ENCODE data around the gene STAB2. TPM values are rescaled to one million over a fixed set of nuclear protein-coding genes. Genes with fewer than 3 reads are reported as not detected.

Gene STAB2
- total and polyA plus RNA-seq, 4 donors = 0.10 to 1.5 (median 0.58) TPM

- no peak for DNase-seq (ENCODE audit: low read depth in 4 of 6, low spot score in 6 of 6)
- WGBS (ENCODE audit: insufficient coverage) = no CpG with 5 or more reads among the region's 2 CpGs
- no peaks in the 10 kb centered on the region for H3K36me3 ChIP-seq (ENCODE audit: control insufficient read depth, insufficient read depth, low read length)
- no peak overlapping the region for H3K4me3 ChIP-seq (ENCODE audit: low read depth, low read length)
- H3K27ac ChIP-seq (ENCODE audit: low read depth, low read length) = no peak overlapping the region
- no peaks in the 10 kb centered on the region for H3K27me3 ChIP-seq (ENCODE audit: control insufficient read depth, insufficient read depth, low read length)
- H3K9me3 ChIP-seq (ENCODE audit: control insufficient read depth, insufficient read depth, low read length) = no peaks in the 10 kb centered on the region
- H3K4me1 ChIP-seq (ENCODE audit: control insufficient read depth, insufficient read depth, low read length) = peaks cover 6% of the 10 kb centered on the region
Measured at GRCh38 chr12:103677905-103678304, 90.8 kb downstream of the STAB2 start.

GRCh38 chr12:103679421-103680170 lies 92.5 kb downstream of the STAB2 start:
- H3K4me1 ChIP-seq (ENCODE audit: control insufficient read depth, insufficient read depth, low read length) = peaks cover 6% of the 10 kb centered on the region
- no peak overlapping the region for H3K27ac ChIP-seq (ENCODE audit: low read depth, low read length)
- peak in 1 of 6 donors; percentile 79 for DNase-seq (ENCODE audit: low read depth in 4 of 6, low spot score in 6 of 6)
- no peaks in the 10 kb centered on the region for H3K36me3 ChIP-seq (ENCODE audit: control insufficient read depth, insufficient read depth, low read length)
- 89% methylated on average over 4 of the region's 7 CpGs for WGBS (ENCODE audit: insufficient coverage)
- no peaks in the 10 kb centered on the region for H3K9me3 ChIP-seq (ENCODE audit: control insufficient read depth, insufficient read depth, low read length)
- H3K27me3 ChIP-seq (ENCODE audit: control insufficient read depth, insufficient read depth, low read length) = no peaks in the 10 kb centered on the region
- H3K4me3 ChIP-seq (ENCODE audit: low read depth, low read length) = no peak overlapping the region

GRCh38 chr12:103680591-103681141 lies 93.6 kb downstream of the STAB2 start:
- peak in 2 of 6 donors; percentile 78 to 80 for DNase-seq (ENCODE audit: low read depth in 4 of 6, low spot score in 6 of 6)
- Histone ChIP-seq H3K4me1 (ENCODE audit: control insufficient read depth, insufficient read depth, low read length) (peaks cover 6% of the 10 kb centered on the region), H3K27me3 (ENCODE audit: control insufficient read depth, insufficient read depth, low read length) (no peaks in the 10 kb centered on the region), H3K27ac (ENCODE audit: low read depth, low read length) (no peak overlapping the region), H3K9me3 (ENCODE audit: control insufficient read depth, insufficient read depth, low read length) (no peaks in the 10 kb centered on the region), H3K4me3 (ENCODE audit: low read depth, low read length) (no peak overlapping the region), H3K36me3 (ENCODE audit: control insufficient read depth, insufficient read depth, low read length) (no peaks in the 10 kb centered on the region)
- WGBS (ENCODE audit: insufficient coverage) = 33% methylated on average over 5 of the region's 7 CpGs

- Histone ChIP-seq H3K27me3 (ENCODE audit: control insufficient read depth, insufficient read depth, low read length) (no peaks in the 10 kb centered on the region), H3K4me1 (ENCODE audit: control insufficient read depth, insufficient read depth, low read length) (no peaks in the 10 kb centered on the region), H3K27ac (ENCODE audit: low read depth, low read length) (no peak overlapping the region), H3K9me3 (ENCODE audit: control insufficient read depth, insufficient read depth, low read length) (no peaks in the 10 kb centered on the region), H3K4me3 (ENCODE audit: low read depth, low read length) (no peak overlapping the region), H3K36me3 (ENCODE audit: control insufficient read depth, insufficient read depth, low read length) (no peaks in the 10 kb centered on the region)
- no peak for DNase-seq (ENCODE audit: low read depth in 4 of 6, low spot score in 6 of 6)
- 55% methylated on average over 5 of the region's 6 CpGs for WGBS (ENCODE audit: insufficient coverage)
Measured at GRCh38 chr12:103686026-103686425, 99.0 kb downstream of the STAB2 start.

- Histone ChIP-seq H3K4me3 (ENCODE audit: low read depth, low read length) (no peak overlapping the region), H3K9me3 (ENCODE audit: control insufficient read depth, insufficient read depth, low read length) (no peaks in the 10 kb centered on the region), H3K27ac (ENCODE audit: low read depth, low read length) (no peak overlapping the region), H3K27me3 (ENCODE audit: control insufficient read depth, insufficient read depth, low read length) (no peaks in the 10 kb centered on the region), H3K4me1 (ENCODE audit: control insufficient read depth, insufficient read depth, low read length) (no peaks in the 10 kb centered on the region), H3K36me3 (ENCODE audit: control insufficient read depth, insufficient read depth, low read length) (no peaks in the 10 kb centered on the region)
- WGBS (ENCODE audit: insufficient coverage) = 0% methylated on average over 1 of the region's 2 CpGs
- DNase-seq (ENCODE audit: low read depth in 4 of 6, low spot score in 6 of 6) = no peak
Measured at GRCh38 chr12:103687253-103687652, 100.2 kb downstream of the STAB2 start.

- H3K27me3 ChIP-seq (ENCODE audit: control insufficient read depth, insufficient read depth, low read length) = no peaks in the 10 kb centered on the region
- H3K36me3 ChIP-seq (ENCODE audit: control insufficient read depth, insufficient read depth, low read length) = no peaks in the 10 kb centered on the region
- 82% methylated on average over 6 of the region's 6 CpGs for WGBS (ENCODE audit: insufficient coverage)
- H3K4me3 ChIP-seq (ENCODE audit: low read depth, low read length) = no peak overlapping the region
- no peaks in the 10 kb centered on the region for H3K9me3 ChIP-seq (ENCODE audit: control insufficient read depth, insufficient read depth, low read length)
- DNase-seq (ENCODE audit: low read depth in 4 of 6, low spot score in 6 of 6) = no peak
- no peak overlapping the region for H3K27ac ChIP-seq (ENCODE audit: low read depth, low read length)
- H3K4me1 ChIP-seq (ENCODE audit: control insufficient read depth, insufficient read depth, low read length) = no peaks in the 10 kb centered on the region
Measured at GRCh38 chr12:103688376-103689063, 101.4 kb downstream of the STAB2 start.

GRCh38 chr12:103690426-103690825 lies 103.4 kb downstream of the STAB2 start:
- no peaks in the 10 kb centered on the region for H3K9me3 ChIP-seq (ENCODE audit: control insufficient read depth, insufficient read depth, low read length)

GRCh38 chr12:103691063-103691462 lies 104.0 kb downstream of the STAB2 start:
- WGBS (ENCODE audit: insufficient coverage) = 79% methylated on average over 2 of the region's 3 CpGs
- no peaks in the 10 kb centered on the region for H3K36me3 ChIP-seq (ENCODE audit: control insufficient read depth, insufficient read depth, low read length)
- H3K4me3 ChIP-seq (ENCODE audit: low read depth, low read length) = no peak overlapping the region
- no peaks in the 10 kb centered on the region for H3K9me3 ChIP-seq (ENCODE audit: control insufficient read depth, insufficient read depth, low read length)
- H3K4me1 ChIP-seq (ENCODE audit: control insufficient read depth, insufficient read depth, low read length) = no peaks in the 10 kb centered on the region
- no peak overlapping the region for H3K27ac ChIP-seq (ENCODE audit: low read depth, low read length)
- DNase-seq (ENCODE audit: low read depth in 4 of 6, low spot score in 6 of 6) = no peak
- no peaks in the 10 kb centered on the region for H3K27me3 ChIP-seq (ENCODE audit: control insufficient read depth, insufficient read depth, low read length)

More at GRCh38 chr12:103690426-103690825, 103.4 kb downstream of the STAB2 start:
- no peak for DNase-seq (ENCODE audit: low read depth in 4 of 6, low spot score in 6 of 6)
- no CpG with 5 or more reads among the region's 2 CpGs for WGBS (ENCODE audit: insufficient coverage)
- no peaks in the 10 kb centered on the region for H3K36me3 ChIP-seq (ENCODE audit: control insufficient read depth, insufficient read depth, low read length)
- H3K27me3 ChIP-seq (ENCODE audit: control insufficient read depth, insufficient read depth, low read length) = no peaks in the 10 kb centered on the region
- H3K27ac ChIP-seq (ENCODE audit: low read depth, low read length) = no peak overlapping the region
- no peak overlapping the region for H3K4me3 ChIP-seq (ENCODE audit: low read depth, low read length)
- no peaks in the 10 kb centered on the region for H3K4me1 ChIP-seq (ENCODE audit: control insufficient read depth, insufficient read depth, low read length)

GRCh38 chr12:103696101-103696500 lies 109.0 kb downstream of the STAB2 start:
- DNase-seq (ENCODE audit: low read depth in 4 of 6, low spot score in 6 of 6) = no peak
- Histone ChIP-seq H3K27ac (ENCODE audit: low read depth, low read length) (no peak overlapping the region), H3K36me3 (ENCODE audit: control insufficient read depth, insufficient read depth, low read length) (no peaks in the 10 kb centered on the region), H3K4me1 (ENCODE audit: control insufficient read depth, insufficient read depth, low read length) (no peaks in the 10 kb centered on the region), H3K27me3 (ENCODE audit: control insufficient read depth, insufficient read depth, low read length) (no peaks in the 10 kb centered on the region), H3K9me3 (ENCODE audit: control insufficient read depth, insufficient read depth, low read length) (no peaks in the 10 kb centered on the region), H3K4me3 (ENCODE audit: low read depth, low read length) (no peak overlapping the region)
- WGBS (ENCODE audit: insufficient coverage) = 100% methylated on average over 1 of the region's 5 CpGs

Data from spinal cord (tissue), 10 donors.